ENCODE results near the gene LRRC66.

LRRC66 gene, protein sequence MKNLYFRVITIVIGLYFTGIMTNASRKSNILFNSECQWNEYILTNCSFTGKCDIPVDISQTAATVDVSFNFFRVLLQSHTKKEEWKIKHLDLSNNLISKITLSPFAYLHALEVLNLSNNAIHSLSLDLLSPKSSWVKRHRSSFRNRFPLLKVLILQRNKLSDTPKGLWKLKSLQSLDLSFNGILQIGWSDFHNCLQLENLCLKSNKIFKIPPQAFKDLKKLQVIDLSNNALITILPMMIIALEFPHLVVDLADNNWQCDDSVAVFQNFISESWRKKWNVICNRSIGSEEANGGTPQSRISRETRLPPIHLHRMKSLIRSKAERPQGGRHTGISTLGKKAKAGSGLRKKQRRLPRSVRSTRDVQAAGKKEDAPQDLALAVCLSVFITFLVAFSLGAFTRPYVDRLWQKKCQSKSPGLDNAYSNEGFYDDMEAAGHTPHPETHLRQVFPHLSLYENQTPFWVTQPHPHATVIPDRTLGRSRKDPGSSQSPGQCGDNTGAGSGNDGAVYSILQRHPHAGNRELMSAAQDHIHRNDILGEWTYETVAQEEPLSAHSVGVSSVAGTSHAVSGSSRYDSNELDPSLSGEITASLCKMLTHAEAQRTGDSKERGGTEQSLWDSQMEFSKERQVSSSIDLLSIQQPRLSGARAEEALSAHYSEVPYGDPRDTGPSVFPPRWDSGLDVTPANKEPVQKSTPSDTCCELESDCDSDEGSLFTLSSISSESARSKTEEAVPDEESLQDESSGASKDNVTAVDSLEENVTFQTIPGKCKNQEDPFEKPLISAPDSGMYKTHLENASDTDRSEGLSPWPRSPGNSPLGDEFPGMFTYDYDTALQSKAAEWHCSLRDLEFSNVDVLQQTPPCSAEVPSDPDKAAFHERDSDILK

GRCh38 chr4:52019936-52020657 is at the start of gene LRRC66:
TSS of gene LRRC66 (minus strand) at chr4:52020363. CDS start at chr4:52017613, 2,750 bp downstream.
- peak; percentile 87 for DNase-seq (ENCODE audit: low spot score)

DNA sequence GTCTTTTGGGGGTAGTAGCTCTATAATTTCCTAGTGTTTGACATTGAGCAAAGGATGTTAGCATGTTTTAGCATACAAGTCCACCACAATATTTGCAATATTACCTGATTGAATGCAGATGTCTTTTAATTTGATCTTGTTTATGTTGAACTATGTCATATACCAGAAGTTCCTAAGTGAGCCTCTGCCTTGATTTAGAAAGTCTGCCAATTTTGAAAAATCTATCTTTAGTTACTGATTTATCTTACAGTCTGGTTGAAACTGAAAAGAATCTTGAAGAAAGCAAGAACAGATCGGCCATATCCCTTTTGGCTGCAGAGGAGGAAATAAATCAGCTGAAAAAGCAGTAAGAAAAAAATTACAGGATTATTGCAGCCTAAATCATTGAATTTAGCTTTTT is 49.4 kb upstream of the LRRC66 start:
- no peak for DNase-seq (ENCODE audit: low spot score)

DNA sequence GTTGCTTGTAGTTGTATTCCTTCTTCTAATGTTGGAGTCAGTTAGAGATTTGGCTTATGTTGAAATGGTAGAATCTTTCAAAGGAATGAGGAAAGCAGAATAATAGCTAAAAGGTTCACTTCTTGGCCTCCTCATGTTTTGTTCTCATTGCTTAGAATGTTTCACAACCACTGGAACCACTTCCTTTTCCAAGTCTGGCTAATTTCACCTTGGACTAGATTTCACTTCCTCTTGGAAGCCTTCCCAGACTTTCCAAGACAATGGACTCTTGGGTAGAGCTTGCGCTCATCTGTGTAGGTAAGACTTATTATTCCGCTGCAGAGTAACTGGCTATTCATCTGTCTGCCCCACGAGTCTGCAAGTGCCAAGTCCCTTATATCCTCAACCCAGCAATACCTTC is 39.2 kb upstream of the LRRC66 start:
- peak; percentile 37 for DNase-seq (ENCODE audit: low spot score)

GRCh38 chr4:52058275-52058674 is 38.1 kb upstream of the LRRC66 start:
- no peak for DNase-seq (ENCODE audit: low spot score)

DNA sequence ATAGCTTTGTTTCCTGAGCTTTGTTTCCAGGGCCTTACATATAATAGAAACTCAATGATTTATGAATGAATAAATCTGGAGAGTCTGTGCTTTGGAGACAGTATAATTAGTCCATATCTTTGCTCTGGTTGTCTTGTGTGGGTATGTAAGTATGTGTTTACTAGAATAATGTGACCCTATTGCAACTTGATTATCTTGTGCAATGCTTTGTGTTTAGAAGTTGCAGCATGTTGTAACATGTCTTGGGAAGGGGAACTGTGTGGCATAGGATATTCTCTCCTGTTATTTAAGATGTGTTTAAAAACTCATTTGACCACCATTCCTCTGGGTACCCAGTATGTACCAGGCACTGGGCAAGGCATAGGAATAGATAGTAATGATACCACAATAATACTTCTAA is 37.0 kb upstream of the LRRC66 start:
- no peak for DNase-seq (ENCODE audit: low spot score)

- no peak for DNase-seq (ENCODE audit: low spot score)
Observed at GRCh38 chr4:52054254-52054653, 34.1 kb upstream of the LRRC66 start.

DNA sequence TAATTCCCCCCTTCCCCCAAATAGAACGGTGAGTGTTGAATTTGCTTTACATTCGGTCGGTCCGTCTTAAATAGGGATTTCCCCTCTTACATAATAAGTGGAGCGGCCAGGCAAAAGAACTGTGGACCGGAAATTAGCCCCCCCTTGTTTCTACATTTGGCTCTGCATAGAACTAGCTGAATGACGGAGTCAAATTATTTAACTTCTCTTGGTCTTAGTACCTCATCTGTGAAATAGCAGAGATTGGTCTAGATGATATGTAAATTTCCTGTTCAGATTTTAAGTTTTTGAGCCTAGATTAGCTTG is 32.3 kb upstream of the LRRC66 start:
- DNase-seq (ENCODE audit: low spot score), result no peak

DNA sequence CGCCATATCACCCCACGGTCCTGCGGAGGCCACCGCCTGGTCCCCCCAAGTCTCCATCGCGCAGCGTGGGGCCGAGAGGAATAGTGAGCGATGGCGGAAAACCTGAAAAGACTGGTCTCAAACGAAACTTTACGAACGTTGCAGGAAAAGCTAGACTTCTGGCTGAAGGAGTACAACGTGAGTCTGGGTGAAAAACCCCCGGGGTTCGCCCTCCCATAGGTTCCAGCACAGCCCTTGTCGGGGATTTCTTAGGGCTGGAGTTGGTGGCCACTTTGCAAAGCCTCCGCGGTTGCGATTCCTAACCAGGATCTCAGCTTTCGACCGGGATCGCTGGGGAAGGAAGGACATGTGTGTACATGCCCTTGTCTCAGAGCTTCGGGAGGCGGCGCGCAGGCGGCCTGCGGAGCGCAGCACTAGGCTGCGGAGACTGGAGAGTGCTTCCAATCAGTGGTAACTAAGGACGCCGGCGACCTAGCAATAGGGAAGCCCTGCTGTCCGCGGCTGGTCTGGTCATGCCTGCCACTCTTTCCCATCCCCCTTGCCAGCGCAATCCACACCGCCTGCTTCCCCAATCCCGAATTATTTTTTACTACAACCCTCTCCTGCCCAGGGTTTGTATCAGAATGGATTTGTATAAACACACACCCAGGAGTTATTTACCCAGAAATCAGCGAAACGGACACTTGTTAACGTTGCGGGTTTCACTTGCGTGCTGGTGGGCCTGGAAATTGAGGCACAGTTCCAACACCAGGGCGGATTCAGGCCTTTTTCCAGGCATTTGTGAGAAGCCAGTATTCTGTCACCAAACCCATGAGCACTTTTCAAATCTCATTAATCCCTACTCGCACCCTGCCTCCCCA is 31.7 kb upstream of the LRRC66 start:
- DNase-seq (ENCODE audit: low spot score), result peak; percentile 71

DNA sequence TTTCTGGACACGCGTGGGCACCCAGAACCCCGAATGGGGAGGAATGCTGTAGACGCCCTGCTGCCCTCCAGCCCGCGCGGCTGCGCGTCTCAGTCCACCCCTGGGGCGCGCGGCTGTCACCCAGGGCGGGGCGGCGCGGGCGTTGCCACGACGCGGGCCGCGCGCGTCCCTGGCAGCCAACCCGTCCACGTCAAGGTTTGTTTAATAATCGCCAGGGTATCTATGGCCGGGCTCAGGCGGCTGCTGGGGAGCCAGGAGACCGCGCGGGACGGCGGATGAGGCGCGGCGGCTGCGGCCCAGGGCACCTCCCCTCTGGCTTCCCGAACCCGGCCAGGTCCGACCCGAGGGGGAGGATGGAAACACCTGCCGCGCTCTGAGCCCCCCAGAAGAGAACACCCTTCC is 31.1 kb upstream of the LRRC66 start, which contains the start of gene SPATA18:
TSS of gene SPATA18 (plus strand) at position 92 of the 402 bp plus-strand sequence. CDS start 401 bp downstream, outside the sequence.
- peak; percentile 41 for DNase-seq (ENCODE audit: low spot score)

GRCh38 chr4:52049266-52049665 is 29.1 kb upstream of the LRRC66 start:
- no peak for DNase-seq (ENCODE audit: low spot score)

- no peak for DNase-seq (ENCODE audit: low spot score)
Observed at GRCh38 chr4:52045028-52045427, 24.9 kb upstream of the LRRC66 start.

GRCh38 chr4:52038103-52038912 is 18.1 kb upstream of the LRRC66 start, which contains the start of gene SGCB:
TSS of gene SGCB (minus strand) at chr4:52038299. CDS start at chr4:52038259, 40 bp downstream.
- DNase-seq (ENCODE audit: low spot score), result peak; percentile 67

- no peak for DNase-seq (ENCODE audit: low spot score)
Observed at GRCh38 chr4:52037689-52038102, 17.5 kb upstream of the LRRC66 start.

- no peak for DNase-seq (ENCODE audit: low spot score)
Observed at GRCh38 chr4:52036886-52037530, 16.8 kb upstream of the LRRC66 start.

DNA sequence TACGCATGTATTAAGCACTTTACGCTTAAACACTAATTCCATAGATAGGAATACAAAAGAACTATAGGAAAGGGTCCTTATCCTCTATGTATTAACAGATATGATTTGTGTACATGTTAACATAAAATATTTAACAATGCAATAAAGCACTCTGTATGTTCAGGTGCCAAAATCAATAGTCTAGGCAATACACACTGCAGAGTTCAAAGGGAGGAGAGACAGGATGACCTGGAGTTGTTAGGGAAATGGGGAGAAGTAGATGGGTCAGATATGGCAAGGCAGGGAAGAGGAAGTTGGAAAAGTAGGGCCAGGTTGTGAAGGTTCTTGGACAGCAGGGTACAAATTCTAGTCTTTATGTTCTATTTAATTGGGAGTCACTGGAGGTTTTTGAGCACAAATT is 15.0 kb upstream of the LRRC66 start:
- no peak for DNase-seq (ENCODE audit: low spot score)

- DNase-seq (ENCODE audit: low spot score), result no peak
Observed at GRCh38 chr4:52032005-52032404, 11.8 kb upstream of the LRRC66 start.

- DNase-seq (ENCODE audit: low spot score), result no peak
Observed at GRCh38 chr4:52028970-52029369, 8.8 kb upstream of the LRRC66 start.

- DNase-seq (ENCODE audit: low spot score), result peak; percentile 25
Observed at GRCh38 chr4:52017814-52018213, 2.3 kb downstream of the LRRC66 start.

DNA sequence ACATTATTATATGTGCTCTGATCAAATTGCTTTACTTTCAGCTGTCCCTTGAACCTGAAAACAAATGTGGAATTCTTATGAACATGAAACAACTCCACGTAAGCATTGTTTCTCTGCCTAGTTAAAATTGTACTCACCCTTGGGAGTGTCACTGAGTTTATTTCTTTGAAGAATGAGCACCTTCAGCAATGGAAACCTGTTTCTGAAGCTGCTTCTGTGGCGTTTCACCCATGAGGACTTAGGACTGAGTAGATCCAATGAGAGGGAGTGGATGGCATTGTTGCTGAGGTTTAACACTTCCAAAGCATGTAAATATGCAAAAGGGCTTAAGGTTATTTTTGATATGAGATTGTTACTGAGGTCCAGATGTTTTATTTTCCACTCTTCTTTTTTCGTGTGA is 3.2 kb downstream of the LRRC66 start:
- DNase-seq (ENCODE audit: low spot score), result no peak

DNA sequence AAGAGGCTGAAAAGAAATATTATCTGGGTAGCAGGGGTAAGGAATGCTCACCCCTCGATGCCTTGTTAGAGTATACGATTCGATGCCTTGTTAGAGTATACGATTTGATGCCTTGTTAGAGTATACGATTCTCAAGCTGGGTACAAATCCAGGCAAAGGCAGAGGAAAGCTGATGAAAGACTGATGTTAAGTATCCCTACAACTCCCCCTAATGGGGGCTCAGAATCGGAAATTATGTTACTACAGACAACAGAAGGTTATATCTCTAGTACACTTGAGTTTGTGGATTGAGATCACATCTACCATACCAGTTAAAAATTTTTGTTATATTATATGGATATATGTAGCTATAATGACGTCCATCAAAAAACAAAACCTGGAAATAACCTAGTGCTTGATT is 4.8 kb downstream of the LRRC66 start:
- no peak for DNase-seq (ENCODE audit: low spot score)

Data from LoVo (cell line).